SU-DHL-6 (cell line): ENCODE measurements around the gene CCDC93.

Experiments
- CTCF ChIP-seq: fragments of 200-600 bp; sonication (generic); IDR thresholded peaks from one replicate; pipeline ENCODE4 v1.5.1; 2017; ENCODE audit warnings: antibody characterized with exemption, mild to moderate bottlenecking, low read length, moderate library complexity; ENCODE audit not compliant: insufficient read depth, poor library complexity, severe bottlenecking
- EZH2phosphoT487 ChIP-seq: fragments of 200-600 bp; sonication (generic), shearing (Covaris generic); conservative IDR thresholded peaks from 2 replicates; pipeline ENCODE4 v1.6.1; 2018; ENCODE audit warnings: mild to moderate bottlenecking, antibody characterized with exemption, low read length, moderate library complexity, mixed read lengths

DNA sequence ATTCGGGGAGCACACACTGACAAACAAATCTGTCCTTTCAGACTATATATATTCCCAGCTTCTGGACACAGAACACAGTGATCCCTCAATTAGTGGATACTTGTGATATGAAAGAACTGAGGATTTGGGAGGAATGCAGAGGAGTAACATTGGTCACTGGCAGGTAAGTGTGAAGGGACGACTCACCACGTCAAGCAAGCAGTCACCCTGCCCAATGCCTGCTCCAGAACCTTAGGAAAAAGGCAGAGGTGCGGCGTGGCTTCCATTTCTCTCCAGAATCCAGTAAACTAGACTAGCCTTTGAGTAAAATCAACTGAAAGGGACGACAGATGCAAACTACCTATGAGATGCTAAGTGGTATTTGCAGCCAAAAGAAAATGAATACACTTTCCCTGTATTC, 1.1 kb downstream of the CCDC93 start:
- TF ChIP-seq CTCF (no peak), EZH2phosphoT487 (no peak)
